GM23338 (cell line): Measurements from ENCODE around the gene CLDN9. TPM values are rescaled to one million over a fixed set of nuclear protein-coding genes. Genes with fewer than 3 reads are reported as not detected.

ENCODE experiments used
- ATAC-seq: fragments of 200-7000 bp; cut with Tn5 transposase; 3 replicates; pipeline ENCODE4 v1.9.1; 2020
- DNase-seq: peaks from one replicate; pipeline ENCODE4 v3.0.0-alpha.2; 2015; ENCODE audit warnings: low spot score
- H2AFZ ChIP-seq: fragments of 200-600 bp; sonication (generic); 2 replicates; pipeline ENCODE4 v1.8.0; 2016; ENCODE audit warnings: antibody characterized with exemption, mild to moderate bottlenecking, moderate library complexity
- H3F3A ChIP-seq: fragments of 200-600 bp; sonication (generic); replicated peaks from 2 replicates; pipeline ENCODE4 v1.8.0; 2017; ENCODE audit warnings: antibody characterized with exemption, mixed run types, low read depth
- H3K27ac ChIP-seq: fragments of 200-600 bp; sonication (generic); 2 replicates; pipeline ENCODE4 v1.6.1; 2016; ENCODE audit warnings: low read depth
- H3K27me3 ChIP-seq: fragments of 200-600 bp; sonication (generic); 2 replicates; pipeline ENCODE4 v1.8.0; 2016; ENCODE audit warnings: mild to moderate bottlenecking, mixed run types, moderate library complexity; ENCODE audit not compliant: insufficient read depth
- H3K36me3 ChIP-seq: fragments of 200-600 bp; sonication (generic); 2 replicates; pipeline ENCODE4 v1.8.0; 2016; ENCODE audit warnings: mild to moderate bottlenecking; ENCODE audit not compliant: insufficient read depth
- H3K4me1 ChIP-seq: fragments of 200-600 bp; sonication (generic); 2 replicates; pipeline ENCODE4 v1.8.0; 2016; ENCODE audit warnings: mild to moderate bottlenecking, moderate library complexity; ENCODE audit not compliant: insufficient read depth
- H3K4me2 ChIP-seq: fragments of 200-600 bp; sonication (generic); 2 replicates; pipeline ENCODE4 v1.7.1; 2017; ENCODE audit warnings: mixed run types
- H3K4me3 ChIP-seq: fragments of 200-600 bp; sonication (generic); 2 replicates; pipeline ENCODE4 v1.6.1; 2016; ENCODE audit warnings: mixed run types
- H3K79me2 ChIP-seq: fragments of 200-600 bp; sonication (generic); replicated peaks from 2 replicates; pipeline ENCODE4 v1.8.0; 2017; ENCODE audit warnings: mild to moderate bottlenecking; ENCODE audit not compliant: insufficient read depth
- H3K9me2 ChIP-seq: fragments of 200-600 bp; sonication (generic); 2 replicates; pipeline ENCODE4 v1.8.0; 2017; ENCODE audit not compliant: insufficient read depth
- H4K20me1 ChIP-seq: fragments of 200-600 bp; sonication (generic); replicated peaks from 2 replicates; pipeline ENCODE4 v1.8.0; 2017; ENCODE audit warnings: mild to moderate bottlenecking; ENCODE audit not compliant: insufficient read depth
- H3K27ac Mint-ChIP-seq: 2 replicates; pipeline ENCODE4 v1.8.0; 2020; ENCODE audit warnings: inconsistent platforms, mild to moderate bottlenecking, moderate library complexity, mixed read lengths
- H3K27me3 Mint-ChIP-seq: 3 replicates; pipeline ENCODE4 v1.8.0; 2022; ENCODE audit warnings: low read depth, mild to moderate bottlenecking, moderate library complexity, mixed read lengths, inconsistent platforms; ENCODE audit not compliant: insufficient read depth, poor library complexity
- H3K36me3 Mint-ChIP-seq: 3 replicates; pipeline ENCODE4 v1.8.0; 2021; ENCODE audit warnings: low read depth, mild to moderate bottlenecking, inconsistent platforms, moderate library complexity, mixed read lengths
- H3K4me1 Mint-ChIP-seq: 3 replicates; pipeline ENCODE4 v1.8.0; 2020; ENCODE audit warnings: mild to moderate bottlenecking, inconsistent platforms, mixed read lengths
- H3K4me3 Mint-ChIP-seq: 3 replicates; pipeline ENCODE4 v1.8.0; 2021; ENCODE audit warnings: moderate library complexity, mild to moderate bottlenecking, inconsistent platforms, mixed read lengths
- H3K9me3 Mint-ChIP-seq: 3 replicates; pipeline ENCODE4 v1.8.0; 2020; ENCODE audit warnings: moderate library complexity, mild to moderate bottlenecking, inconsistent platforms, mixed read lengths
- CREB1 ChIP-seq: fragments of 250-450 bp; sonication (Bioruptor Pico); IDR thresholded peaks from 2 replicates; pipeline ENCODE4 v1.5.0; 2020; ENCODE audit warnings: low read depth, mild to moderate bottlenecking, moderate library complexity
- EZH2 ChIP-seq: fragments of 200-600 bp; sonication (generic); IDR thresholded peaks from one replicate; pipeline ENCODE4 v1.8.0; 2017; ENCODE audit warnings: antibody characterized with exemption, mild to moderate bottlenecking, low read depth; ENCODE audit not compliant: unreplicated experiment
- EZH2phosphoT487 ChIP-seq: fragments of 200-600 bp; sonication (generic); IDR thresholded peaks from one replicate; pipeline ENCODE4 v1.8.1; 2018; ENCODE audit warnings: antibody characterized with exemption; ENCODE audit not compliant: unreplicated experiment
- JUNB ChIP-seq: IDR thresholded peaks from one replicate; pipeline ENCODE4 v1.6.1; 2016; ENCODE audit warnings: antibody characterized with exemption; ENCODE audit not compliant: unreplicated experiment
- NANOG ChIP-seq: IDR thresholded peaks from 2 replicates; pipeline ENCODE4 v1.6.1; 2016; ENCODE audit warnings: antibody characterized with exemption, borderline replicate concordance
- POLR2AphosphoS5 ChIP-seq: IDR thresholded peaks from 2 replicates; pipeline ENCODE4 v1.6.1; 2016; ENCODE audit warnings: antibody characterized with exemption, low read depth
- STAT1 ChIP-seq: IDR thresholded peaks from one replicate; pipeline ENCODE4 v1.6.1; 2016; ENCODE audit warnings: antibody characterized with exemption; ENCODE audit not compliant: unreplicated experiment
- ZNF114 ChIP-seq: fragments of 250-450 bp; sonication (Bioruptor Pico); IDR thresholded peaks from 2 replicates; pipeline ENCODE4 v1.5.0; 2020; ENCODE audit warnings: mild to moderate bottlenecking, moderate library complexity
- ZNF331 ChIP-seq: fragments of 250-450 bp; sonication (Bioruptor Pico); IDR thresholded peaks from 2 replicates; pipeline ENCODE4 v1.5.0; 2020; ENCODE audit warnings: low read depth, mild to moderate bottlenecking, moderate library complexity
- polyA plus RNA-seq: library from polyadenylated mRNA; unstranded; fragments of >200 nt; fragmentation: Nextera tagmentation; extraction: Ambion mirVana; gene quantifications from 2 replicates; pipeline ENCODE4 v1.2.1, GENCODE V29; 2016
- total RNA-seq: library from RNA; depleted of rRNA; stranded (reverse); fragments of >200 nt; shearing (Covaris generic); gene quantifications from 2 replicates; pipeline ENCODE4 v1.2.3, GENCODE V29; 2014
- TF ChIP-seq, protein P1 (sequence below): IDR thresholded peaks from 2 replicates; pipeline ENCODE4 v1.6.1; 2016; ENCODE audit warnings: antibody characterized with exemption
- TF ChIP-seq, protein P2 (sequence below), 2 experiments: fragments of 200-600 bp in 1 of 2; sonication (generic) in 1 of 2; conservative IDR thresholded peaks; 2 replicates each; pipeline versions ENCODE4 v1.5.1 to v1.6.1; 2016 to 2017; ENCODE audit warnings: antibody characterized with exemption in 2 of 2, low read depth in 2 of 2, mild to moderate bottlenecking in 2 of 2, moderate library complexity in 1 of 2
- TF ChIP-seq, protein P3 (sequence below): IDR thresholded peaks from one replicate; pipeline ENCODE4 v1.6.1; 2018; ENCODE audit warnings: antibody characterized with exemption; ENCODE audit not compliant: unreplicated experiment
- TF ChIP-seq, protein P4 (sequence below): fragments of 250-450 bp; sonication (Bioruptor Pico); IDR thresholded peaks from 2 replicates; pipeline ENCODE4 v1.5.0; 2020; ENCODE audit warnings: mild to moderate bottlenecking, moderate library complexity

The CLDN9 gene
- total and polyA plus RNA-seq, 2 experiments from 2014 or later = 1.8 to 3.0 TPM

DNA sequence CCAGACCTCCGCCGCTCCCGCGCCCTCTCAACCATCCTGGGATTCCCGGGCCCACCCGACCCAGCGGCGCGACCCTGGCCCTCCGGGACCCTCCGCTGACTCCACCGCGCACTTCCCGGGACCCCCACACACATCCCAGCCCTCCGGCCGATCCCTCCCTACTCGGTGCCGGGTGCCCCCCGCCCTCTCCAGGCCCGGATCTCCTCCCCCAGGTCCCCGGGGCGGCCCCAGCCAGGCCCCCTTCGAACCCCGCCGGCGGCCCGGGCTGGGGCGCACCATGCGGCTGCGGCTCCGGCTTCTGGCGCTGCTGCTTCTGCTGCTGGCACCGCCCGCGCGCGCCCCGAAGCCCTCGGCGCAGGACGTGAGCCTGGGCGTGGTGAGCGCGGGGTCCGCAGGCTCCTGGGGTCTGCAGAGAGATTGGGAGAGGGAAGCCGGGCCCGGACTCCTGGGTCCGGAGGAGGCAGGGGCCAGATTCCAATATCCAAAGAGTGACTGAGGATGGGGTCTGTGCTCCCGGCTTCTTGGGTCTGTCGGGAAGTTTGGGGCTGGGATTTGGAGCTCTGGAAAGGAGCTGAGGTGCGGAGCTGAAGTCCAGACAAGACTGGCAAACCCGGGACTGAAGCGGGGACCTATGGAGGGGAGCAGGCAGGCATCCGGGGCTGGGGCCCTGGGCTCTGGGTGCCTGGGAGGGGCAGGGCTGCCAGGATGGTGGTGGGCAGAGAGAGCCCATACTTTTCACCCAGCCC, 34.1 kb downstream of the CLDN9 start:
- TF ChIP-seq NANOG (no peak), STAT1 (no peak), JUNB (no peak), EZH2 (no peak), EZH2phosphoT487 (no peak), POLR2AphosphoS5 (no peak; the same call in 1 of the 2 replicates), ZNF114 (CRISPR knock-in tag) (no peak), ZNF331 (CRISPR knock-in tag) (no peak), CREB1 (no peak)
- TF ChIP-seq, protein P1, sequence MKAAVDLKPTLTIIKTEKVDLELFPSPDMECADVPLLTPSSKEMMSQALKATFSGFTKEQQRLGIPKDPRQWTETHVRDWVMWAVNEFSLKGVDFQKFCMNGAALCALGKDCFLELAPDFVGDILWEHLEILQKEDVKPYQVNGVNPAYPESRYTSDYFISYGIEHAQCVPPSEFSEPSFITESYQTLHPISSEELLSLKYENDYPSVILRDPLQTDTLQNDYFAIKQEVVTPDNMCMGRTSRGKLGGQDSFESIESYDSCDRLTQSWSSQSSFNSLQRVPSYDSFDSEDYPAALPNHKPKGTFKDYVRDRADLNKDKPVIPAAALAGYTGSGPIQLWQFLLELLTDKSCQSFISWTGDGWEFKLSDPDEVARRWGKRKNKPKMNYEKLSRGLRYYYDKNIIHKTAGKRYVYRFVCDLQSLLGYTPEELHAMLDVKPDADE = no peak
- TF ChIP-seq, protein P2, sequence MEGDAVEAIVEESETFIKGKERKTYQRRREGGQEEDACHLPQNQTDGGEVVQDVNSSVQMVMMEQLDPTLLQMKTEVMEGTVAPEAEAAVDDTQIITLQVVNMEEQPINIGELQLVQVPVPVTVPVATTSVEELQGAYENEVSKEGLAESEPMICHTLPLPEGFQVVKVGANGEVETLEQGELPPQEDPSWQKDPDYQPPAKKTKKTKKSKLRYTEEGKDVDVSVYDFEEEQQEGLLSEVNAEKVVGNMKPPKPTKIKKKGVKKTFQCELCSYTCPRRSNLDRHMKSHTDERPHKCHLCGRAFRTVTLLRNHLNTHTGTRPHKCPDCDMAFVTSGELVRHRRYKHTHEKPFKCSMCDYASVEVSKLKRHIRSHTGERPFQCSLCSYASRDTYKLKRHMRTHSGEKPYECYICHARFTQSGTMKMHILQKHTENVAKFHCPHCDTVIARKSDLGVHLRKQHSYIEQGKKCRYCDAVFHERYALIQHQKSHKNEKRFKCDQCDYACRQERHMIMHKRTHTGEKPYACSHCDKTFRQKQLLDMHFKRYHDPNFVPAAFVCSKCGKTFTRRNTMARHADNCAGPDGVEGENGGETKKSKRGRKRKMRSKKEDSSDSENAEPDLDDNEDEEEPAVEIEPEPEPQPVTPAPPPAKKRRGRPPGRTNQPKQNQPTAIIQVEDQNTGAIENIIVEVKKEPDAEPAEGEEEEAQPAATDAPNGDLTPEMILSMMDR (conservative IDR thresholded peaks at IDR 0.05; ENCODE audit: low read depth in 2 of 2) = no peak
- TF ChIP-seq, protein P3, sequence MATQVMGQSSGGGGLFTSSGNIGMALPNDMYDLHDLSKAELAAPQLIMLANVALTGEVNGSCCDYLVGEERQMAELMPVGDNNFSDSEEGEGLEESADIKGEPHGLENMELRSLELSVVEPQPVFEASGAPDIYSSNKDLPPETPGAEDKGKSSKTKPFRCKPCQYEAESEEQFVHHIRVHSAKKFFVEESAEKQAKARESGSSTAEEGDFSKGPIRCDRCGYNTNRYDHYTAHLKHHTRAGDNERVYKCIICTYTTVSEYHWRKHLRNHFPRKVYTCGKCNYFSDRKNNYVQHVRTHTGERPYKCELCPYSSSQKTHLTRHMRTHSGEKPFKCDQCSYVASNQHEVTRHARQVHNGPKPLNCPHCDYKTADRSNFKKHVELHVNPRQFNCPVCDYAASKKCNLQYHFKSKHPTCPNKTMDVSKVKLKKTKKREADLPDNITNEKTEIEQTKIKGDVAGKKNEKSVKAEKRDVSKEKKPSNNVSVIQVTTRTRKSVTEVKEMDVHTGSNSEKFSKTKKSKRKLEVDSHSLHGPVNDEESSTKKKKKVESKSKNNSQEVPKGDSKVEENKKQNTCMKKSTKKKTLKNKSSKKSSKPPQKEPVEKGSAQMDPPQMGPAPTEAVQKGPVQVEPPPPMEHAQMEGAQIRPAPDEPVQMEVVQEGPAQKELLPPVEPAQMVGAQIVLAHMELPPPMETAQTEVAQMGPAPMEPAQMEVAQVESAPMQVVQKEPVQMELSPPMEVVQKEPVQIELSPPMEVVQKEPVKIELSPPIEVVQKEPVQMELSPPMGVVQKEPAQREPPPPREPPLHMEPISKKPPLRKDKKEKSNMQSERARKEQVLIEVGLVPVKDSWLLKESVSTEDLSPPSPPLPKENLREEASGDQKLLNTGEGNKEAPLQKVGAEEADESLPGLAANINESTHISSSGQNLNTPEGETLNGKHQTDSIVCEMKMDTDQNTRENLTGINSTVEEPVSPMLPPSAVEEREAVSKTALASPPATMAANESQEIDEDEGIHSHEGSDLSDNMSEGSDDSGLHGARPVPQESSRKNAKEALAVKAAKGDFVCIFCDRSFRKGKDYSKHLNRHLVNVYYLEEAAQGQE = no peak
- TF ChIP-seq, protein P4, sequence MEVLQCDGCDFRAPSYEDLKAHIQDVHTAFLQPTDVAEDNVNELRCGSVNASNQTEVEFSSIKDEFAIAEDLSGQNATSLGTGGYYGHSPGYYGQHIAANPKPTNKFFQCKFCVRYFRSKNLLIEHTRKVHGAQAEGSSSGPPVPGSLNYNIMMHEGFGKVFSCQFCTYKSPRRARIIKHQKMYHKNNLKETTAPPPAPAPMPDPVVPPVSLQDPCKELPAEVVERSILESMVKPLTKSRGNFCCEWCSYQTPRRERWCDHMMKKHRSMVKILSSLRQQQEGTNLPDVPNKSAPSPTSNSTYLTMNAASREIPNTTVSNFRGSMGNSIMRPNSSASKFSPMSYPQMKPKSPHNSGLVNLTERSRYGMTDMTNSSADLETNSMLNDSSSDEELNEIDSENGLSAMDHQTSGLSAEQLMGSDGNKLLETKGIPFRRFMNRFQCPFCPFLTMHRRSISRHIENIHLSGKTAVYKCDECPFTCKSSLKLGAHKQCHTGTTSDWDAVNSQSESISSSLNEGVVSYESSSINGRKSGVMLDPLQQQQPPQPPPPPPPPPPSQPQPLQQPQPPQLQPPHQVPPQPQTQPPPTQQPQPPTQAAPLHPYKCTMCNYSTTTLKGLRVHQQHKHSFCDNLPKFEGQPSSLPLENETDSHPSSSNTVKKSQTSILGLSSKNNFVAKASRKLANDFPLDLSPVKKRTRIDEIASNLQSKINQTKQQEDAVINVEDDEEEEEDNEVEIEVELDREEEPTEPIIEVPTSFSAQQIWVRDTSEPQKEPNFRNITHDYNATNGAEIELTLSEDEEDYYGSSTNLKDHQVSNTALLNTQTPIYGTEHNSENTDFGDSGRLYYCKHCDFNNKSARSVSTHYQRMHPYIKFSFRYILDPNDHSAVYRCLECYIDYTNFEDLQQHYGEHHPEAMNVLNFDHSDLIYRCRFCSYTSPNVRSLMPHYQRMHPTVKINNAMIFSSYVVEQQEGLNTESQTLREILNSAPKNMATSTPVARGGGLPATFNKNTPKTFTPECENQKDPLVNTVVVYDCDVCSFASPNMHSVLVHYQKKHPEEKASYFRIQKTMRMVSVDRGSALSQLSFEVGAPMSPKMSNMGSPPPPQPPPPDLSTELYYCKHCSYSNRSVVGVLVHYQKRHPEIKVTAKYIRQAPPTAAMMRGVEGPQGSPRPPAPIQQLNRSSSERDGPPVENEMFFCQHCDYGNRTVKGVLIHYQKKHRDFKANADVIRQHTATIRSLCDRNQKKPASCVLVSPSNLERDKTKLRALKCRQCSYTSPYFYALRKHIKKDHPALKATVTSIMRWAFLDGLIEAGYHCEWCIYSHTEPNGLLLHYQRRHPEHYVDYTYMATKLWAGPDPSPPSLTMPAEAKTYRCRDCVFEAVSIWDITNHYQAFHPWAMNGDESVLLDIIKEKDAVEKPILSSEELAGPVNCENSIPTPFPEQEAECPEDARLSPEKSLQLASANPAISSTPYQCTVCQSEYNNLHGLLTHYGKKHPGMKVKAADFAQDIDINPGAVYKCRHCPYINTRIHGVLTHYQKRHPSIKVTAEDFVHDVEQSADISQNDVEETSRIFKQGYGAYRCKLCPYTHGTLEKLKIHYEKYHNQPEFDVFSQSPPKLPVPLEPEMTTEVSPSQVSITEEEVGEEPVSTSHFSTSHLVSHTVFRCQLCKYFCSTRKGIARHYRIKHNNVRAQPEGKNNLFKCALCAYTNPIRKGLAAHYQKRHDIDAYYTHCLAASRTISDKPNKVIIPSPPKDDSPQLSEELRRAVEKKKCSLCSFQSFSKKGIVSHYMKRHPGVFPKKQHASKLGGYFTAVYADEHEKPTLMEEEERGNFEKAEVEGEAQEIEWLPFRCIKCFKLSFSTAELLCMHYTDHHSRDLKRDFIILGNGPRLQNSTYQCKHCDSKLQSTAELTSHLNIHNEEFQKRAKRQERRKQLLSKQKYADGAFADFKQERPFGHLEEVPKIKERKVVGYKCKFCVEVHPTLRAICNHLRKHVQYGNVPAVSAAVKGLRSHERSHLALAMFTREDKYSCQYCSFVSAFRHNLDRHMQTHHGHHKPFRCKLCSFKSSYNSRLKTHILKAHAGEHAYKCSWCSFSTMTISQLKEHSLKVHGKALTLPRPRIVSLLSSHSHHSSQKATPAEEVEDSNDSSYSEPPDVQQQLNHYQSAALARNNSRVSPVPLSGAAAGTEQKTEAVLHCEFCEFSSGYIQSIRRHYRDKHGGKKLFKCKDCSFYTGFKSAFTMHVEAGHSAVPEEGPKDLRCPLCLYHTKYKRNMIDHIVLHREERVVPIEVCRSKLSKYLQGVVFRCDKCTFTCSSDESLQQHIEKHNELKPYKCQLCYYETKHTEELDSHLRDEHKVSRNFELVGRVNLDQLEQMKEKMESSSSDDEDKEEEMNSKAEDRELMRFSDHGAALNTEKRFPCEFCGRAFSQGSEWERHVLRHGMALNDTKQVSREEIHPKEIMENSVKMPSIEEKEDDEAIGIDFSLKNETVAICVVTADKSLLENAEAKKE (CRISPR knock-in tag) = no peak
- peaks cover 38% of the 10 kb centered on the region for H3K36me3 Mint-ChIP-seq

More for the DNA sequence above, 34.1 kb downstream of the CLDN9 start:
- Histone ChIP-seq H3K27ac (no peak overlapping the region), H3F3A (peaks cover 17% of the 10 kb centered on the region), H3K9me2 (no peaks in the 10 kb centered on the region), H3K36me3 (no peaks in the 10 kb centered on the region), H2AFZ (no peak overlapping the region), H3K27me3 (peaks cover 39% of the 10 kb centered on the region), H3K4me3 (peak overlapping the region; percentile 94), H4K20me1 (peaks cover 10% of the 10 kb centered on the region), H3K4me1 (peaks cover 17% of the 10 kb centered on the region; the same call in 1 of the 2 replicates), H3K79me2 (peaks cover 5% of the 10 kb centered on the region), H3K4me2 (peak overlapping the region; percentile 96)
- Mint-ChIP-seq H3K27me3 (peaks cover 29% of the 10 kb centered on the region), H3K4me1 (peaks cover 19% of the 10 kb centered on the region), H3K9me3 (peaks cover 7% of the 10 kb centered on the region; the same call in 2 of the 3 replicates), H3K4me3 (peak overlapping the region; percentile 82), H3K27ac (no peak overlapping the region)
- ATAC-seq = peak; percentile 53
- DNase-seq = peak; percentile 80
